MCF 10A (cell line): ENCODE results near the gene MYO1E. TPM values are rescaled to one million over a fixed set of nuclear protein-coding genes. Genes with fewer than 3 reads are reported as not detected.
A peak's percentile ranks its signal among the peaks of the same experiment; 100 is the strongest.

Source experiments
- BruUV-seq: library from RNA; stranded (reverse); fragments of 400-500 nt; replicated peaks from 2 replicates; lab custom pipeline; 2021; lab: Mats Ljungman, UMichigan
- CTCF ChIA-PET: fragments of 300-600 bp; sonication (Branson Sonifier 250); formaldehyde crosslinking; extraction: SDS; loops from one replicate; lab custom pipeline; 2021; ENCODE audit warnings: antibody characterized with exemption, inconsistent platforms; lab: Yijun Ruan, JAX
- POLR2A ChIA-PET: fragments of 300-600, 350-650 bp; sonication (Branson Sonifier 250); formaldehyde crosslinking; extraction: SDS; loops from one replicate; lab custom pipeline; 2020; ENCODE audit warnings: antibody characterized with exemption, inconsistent platforms; lab: Yijun Ruan, JAX
- DNase-seq: peaks from one replicate; pipeline ENCODE4 v3.0.0-alpha.2; 2018; ENCODE audit not compliant: unreplicated experiment
- H3K27ac Mint-ChIP-seq: one replicate; pipeline ENCODE4 v1.8.0; 2022; ENCODE audit warnings: mild to moderate bottlenecking, low read depth, mixed read lengths; ENCODE audit not compliant: unreplicated experiment
- H3K27me3 Mint-ChIP-seq: one replicate; pipeline ENCODE4 v1.8.0; 2022; ENCODE audit warnings: mixed read lengths; ENCODE audit not compliant: insufficient read depth, unreplicated experiment
- H3K36me3 Mint-ChIP-seq: one replicate; pipeline ENCODE4 v1.8.0; 2022; ENCODE audit warnings: mild to moderate bottlenecking, moderate library complexity, mixed read lengths; ENCODE audit not compliant: insufficient read depth, unreplicated experiment
- H3K4me1 Mint-ChIP-seq: one replicate; pipeline ENCODE4 v1.8.0; 2022; ENCODE audit warnings: mixed read lengths; ENCODE audit not compliant: insufficient read depth, unreplicated experiment
- H3K4me3 Mint-ChIP-seq: one replicate; pipeline ENCODE4 v1.8.0; 2022; ENCODE audit warnings: mild to moderate bottlenecking, moderate library complexity, mixed read lengths; ENCODE audit not compliant: unreplicated experiment
- H3K9me3 Mint-ChIP-seq: one replicate; pipeline ENCODE4 v1.8.0; 2022; ENCODE audit warnings: mixed read lengths; ENCODE audit not compliant: unreplicated experiment
- intact Hi-C: fragments of 100-400 bp; cut with micrococcal nuclease; formaldehyde crosslinking; loops from 2 replicates; pipeline ENCODE4 v1.14.1; 2022
- total RNA-seq: library from RNA; stranded (reverse); gene quantifications from 2 replicates; pipeline ENCODE4 v1.2.3, GENCODE V29; 2022
- TF ChIP-seq, protein P1 (sequence below): fragments of 200-600 bp; IDR thresholded peaks from one replicate; pipeline ENCODE4 v1.8.0; 2022; ENCODE audit warnings: antibody characterized with exemption, mild to moderate bottlenecking; ENCODE audit not compliant: unreplicated experiment

MYO1E gene
- total RNA-seq, 1 experiment from 2014 or later: 121 TPM

GRCh38 chr15:59294574-59295260 lies 78.0 kb downstream of the MYO1E start:
- DNase-seq: peak; percentile 52
- Mint-ChIP-seq H3K4me1 (peaks cover 49% of the 10 kb centered on the region), H3K36me3 (peaks cover 7% of the 10 kb centered on the region), H3K27ac (peak overlapping the region; percentile 87), H3K4me3 (peak overlapping the region; percentile 59), H3K9me3 (no peaks in the 10 kb centered on the region), H3K27me3 (no peaks in the 10 kb centered on the region)
- TF ChIP-seq, protein P1, sequence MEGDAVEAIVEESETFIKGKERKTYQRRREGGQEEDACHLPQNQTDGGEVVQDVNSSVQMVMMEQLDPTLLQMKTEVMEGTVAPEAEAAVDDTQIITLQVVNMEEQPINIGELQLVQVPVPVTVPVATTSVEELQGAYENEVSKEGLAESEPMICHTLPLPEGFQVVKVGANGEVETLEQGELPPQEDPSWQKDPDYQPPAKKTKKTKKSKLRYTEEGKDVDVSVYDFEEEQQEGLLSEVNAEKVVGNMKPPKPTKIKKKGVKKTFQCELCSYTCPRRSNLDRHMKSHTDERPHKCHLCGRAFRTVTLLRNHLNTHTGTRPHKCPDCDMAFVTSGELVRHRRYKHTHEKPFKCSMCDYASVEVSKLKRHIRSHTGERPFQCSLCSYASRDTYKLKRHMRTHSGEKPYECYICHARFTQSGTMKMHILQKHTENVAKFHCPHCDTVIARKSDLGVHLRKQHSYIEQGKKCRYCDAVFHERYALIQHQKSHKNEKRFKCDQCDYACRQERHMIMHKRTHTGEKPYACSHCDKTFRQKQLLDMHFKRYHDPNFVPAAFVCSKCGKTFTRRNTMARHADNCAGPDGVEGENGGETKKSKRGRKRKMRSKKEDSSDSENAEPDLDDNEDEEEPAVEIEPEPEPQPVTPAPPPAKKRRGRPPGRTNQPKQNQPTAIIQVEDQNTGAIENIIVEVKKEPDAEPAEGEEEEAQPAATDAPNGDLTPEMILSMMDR: no peak
- intact Hi-C loops: loop anchor here (1.0 to 5.0 kb wide), 3 partner anchors 10 to 78 kb away; partner anchors contain the start of gene MYO1E
- POLR2A ChIA-PET: interaction anchor here (0.7 to 8.4 kb wide), 18 partner anchors 10 to 129 kb away, joined by 3 to 120 read pairs (median 4); partner anchors contain the start of gene MYO1E
- CTCF ChIA-PET: interaction anchor here (0.5 to 3.0 kb wide), 5 partner anchors 10 to 367 kb away, joined by 3 to 26 read pairs (median 3); no protein-coding TSS in a partner anchor
- BruUV-seq: no TSS peak

- peaks cover 40% of the 10 kb centered on the region for H3K4me1 Mint-ChIP-seq
- CTCF ChIA-PET: no interaction called here
- POLR2A ChIA-PET: interaction anchor here (0.6 to 0.8 kb wide), 3 partner anchors 9 to 369 kb away, joined by 3 to 4 read pairs (median 3); no protein-coding TSS in a partner anchor
- H3K27me3 Mint-ChIP-seq: no peaks in the 10 kb centered on the region
- DNase-seq: no peak
- H3K9me3 Mint-ChIP-seq: no peaks in the 10 kb centered on the region
- H3K4me3 Mint-ChIP-seq: no peak overlapping the region
- intact Hi-C loops: no loop called here
- H3K36me3 Mint-ChIP-seq: peaks cover 7% of the 10 kb centered on the region
- H3K27ac Mint-ChIP-seq: no peak overlapping the region
- BruUV-seq: no TSS peak
- TF ChIP-seq, protein P1: no peak
Measured at GRCh38 chr15:59292442-59293151, 80.1 kb downstream of the MYO1E start.

GRCh38 chr15:59291213-59291549 lies 81.5 kb downstream of the MYO1E start:
- ChIA-PET CTCF (no interaction called here), POLR2A (interaction anchor here (1.0 to 1.1 kb wide), 2 partner anchors 9 to 304 kb away, joined by 3 read pairs; partner anchors contain the start of gene RNF111)
- peaks cover 7% of the 10 kb centered on the region for H3K36me3 Mint-ChIP-seq
- H3K4me3 Mint-ChIP-seq: no peak overlapping the region
- DNase-seq: no peak
- TF ChIP-seq, protein P1: no peak
- H3K4me1 Mint-ChIP-seq: peaks cover 40% of the 10 kb centered on the region
- no peaks in the 10 kb centered on the region for H3K27me3 Mint-ChIP-seq
- BruUV-seq: no TSS peak
- H3K9me3 Mint-ChIP-seq: no peaks in the 10 kb centered on the region
- intact Hi-C loops: no loop called here
- peak overlapping the region; percentile 79 for H3K27ac Mint-ChIP-seq
